ENCODE measurements around the gene CST9. TPM values are rescaled to one million over a fixed set of nuclear protein-coding genes. Genes with fewer than 3 reads are reported as not detected.

CST9 gene
- total RNA-seq, 1 experiment from 2014 or later = not detected

DNA sequence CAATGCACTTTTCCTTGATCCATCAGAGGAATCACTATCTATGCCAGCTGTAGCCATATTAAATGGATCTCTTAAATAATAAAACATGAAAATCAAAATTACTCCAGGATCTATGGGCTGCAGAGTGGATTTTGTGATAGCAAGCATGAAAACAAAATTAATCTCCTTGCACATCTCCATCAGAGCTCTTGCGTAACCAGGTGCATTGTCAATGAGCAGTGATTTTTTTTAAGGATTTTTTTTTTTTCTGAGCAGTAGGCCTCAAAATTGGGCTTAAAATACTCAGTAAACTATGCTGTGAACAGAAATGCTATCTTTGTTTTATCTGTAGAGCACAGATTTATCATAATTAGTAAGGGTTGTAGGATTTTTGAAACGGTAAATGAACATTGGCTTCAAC, 43.5 kb upstream of the CST9 start:
- no peaks in the 10 kb centered on the region for H3F3A ChIP-seq (ENCODE audit: low read length, unreplicated experiment)
- no peak overlapping the region for H3K9ac ChIP-seq (ENCODE audit: low read length)
- H3K9me3 ChIP-seq (ENCODE audit: low read length) = no peaks in the 10 kb centered on the region
- no TSS peak for BruUV-seq (replicated peaks)
- ATAC-seq (no peak), DNase-seq (no peak)
- no peak overlapping the region for H3K4me2 ChIP-seq (ENCODE audit: low read length)
- no peak overlapping the region for H3K27ac ChIP-seq (ENCODE audit: low read length)
- CTCF ChIA-PET = no interaction called here
- H3K79me2 ChIP-seq (ENCODE audit: low read length) = no peaks in the 10 kb centered on the region
- POLR2A ChIA-PET (ENCODE audit: unreplicated experiment) = no interaction called here
- no peaks in the 10 kb centered on the region for H3K9me2 ChIP-seq (replicated peaks; ENCODE audit: low read length)
- no peaks in the 10 kb centered on the region for H4K20me1 ChIP-seq (ENCODE audit: low read length)
- TF ChIP-seq EZH2phosphoT487 (IDR thresholded peaks at IDR 0.05; ENCODE audit: borderline replicate concordance, low read length) = no peak
- TF ChIP-seq, protein P1, sequence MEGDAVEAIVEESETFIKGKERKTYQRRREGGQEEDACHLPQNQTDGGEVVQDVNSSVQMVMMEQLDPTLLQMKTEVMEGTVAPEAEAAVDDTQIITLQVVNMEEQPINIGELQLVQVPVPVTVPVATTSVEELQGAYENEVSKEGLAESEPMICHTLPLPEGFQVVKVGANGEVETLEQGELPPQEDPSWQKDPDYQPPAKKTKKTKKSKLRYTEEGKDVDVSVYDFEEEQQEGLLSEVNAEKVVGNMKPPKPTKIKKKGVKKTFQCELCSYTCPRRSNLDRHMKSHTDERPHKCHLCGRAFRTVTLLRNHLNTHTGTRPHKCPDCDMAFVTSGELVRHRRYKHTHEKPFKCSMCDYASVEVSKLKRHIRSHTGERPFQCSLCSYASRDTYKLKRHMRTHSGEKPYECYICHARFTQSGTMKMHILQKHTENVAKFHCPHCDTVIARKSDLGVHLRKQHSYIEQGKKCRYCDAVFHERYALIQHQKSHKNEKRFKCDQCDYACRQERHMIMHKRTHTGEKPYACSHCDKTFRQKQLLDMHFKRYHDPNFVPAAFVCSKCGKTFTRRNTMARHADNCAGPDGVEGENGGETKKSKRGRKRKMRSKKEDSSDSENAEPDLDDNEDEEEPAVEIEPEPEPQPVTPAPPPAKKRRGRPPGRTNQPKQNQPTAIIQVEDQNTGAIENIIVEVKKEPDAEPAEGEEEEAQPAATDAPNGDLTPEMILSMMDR (conservative IDR thresholded peaks at IDR 0.05; ENCODE audit: low read depth, low read length) = no peak
- TF ChIP-seq EZH2 (IDR thresholded peaks at IDR 0.05; ENCODE audit: low read length, unreplicated experiment) = no peak
- H2AFZ ChIP-seq (ENCODE audit: low read length) = no peak overlapping the region
- no peak overlapping the region for H3K4me3 ChIP-seq (ENCODE audit: low read length)
- H3K27me3 ChIP-seq (ENCODE audit: low read length) = no peaks in the 10 kb centered on the region
- H3K36me3 ChIP-seq (ENCODE audit: low read depth, low read length) = no peaks in the 10 kb centered on the region
- intact Hi-C loops (cut with micrococcal nuclease) = no loop called here
- H3K4me1 ChIP-seq (ENCODE audit: insufficient read depth, low read length) = no peaks in the 10 kb centered on the region

DNA sequence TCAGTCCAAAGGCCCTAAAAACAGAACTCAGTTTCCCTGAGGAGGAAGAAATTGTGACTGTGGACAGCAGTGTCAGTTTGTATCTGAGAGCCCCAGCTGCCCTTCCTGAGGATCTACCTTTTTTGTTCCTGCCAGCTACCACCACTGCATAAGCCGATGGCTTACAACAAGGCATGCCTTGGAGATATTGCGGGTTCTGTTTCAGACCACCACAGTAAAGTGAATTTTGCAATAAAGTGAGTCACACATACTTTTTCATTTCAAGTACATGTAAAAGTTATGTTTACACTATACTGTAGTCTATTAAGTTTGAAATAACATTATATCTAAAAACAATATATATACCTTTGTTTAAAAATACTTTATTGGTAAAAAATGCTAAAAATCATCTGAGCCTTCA, 41.6 kb upstream of the CST9 start:
- no peaks in the 10 kb centered on the region for H4K20me1 ChIP-seq (ENCODE audit: low read length)
- intact Hi-C loops (cut with micrococcal nuclease) = no loop called here
- no TSS peak for BruUV-seq (replicated peaks)
- H3K4me1 ChIP-seq (ENCODE audit: insufficient read depth, low read length) = peaks cover 7% of the 10 kb centered on the region
- no peaks in the 10 kb centered on the region for H3K9me3 ChIP-seq (ENCODE audit: low read length)
- no peaks in the 10 kb centered on the region for H3K9me2 ChIP-seq (replicated peaks; ENCODE audit: low read length)
- no peak overlapping the region for H3K4me3 ChIP-seq (ENCODE audit: low read length)
- TF ChIP-seq EZH2 (IDR thresholded peaks at IDR 0.05; ENCODE audit: low read length, unreplicated experiment) = no peak
- TF ChIP-seq, protein P1 (conservative IDR thresholded peaks at IDR 0.05; ENCODE audit: low read depth, low read length) = no peak
- no peak for TF ChIP-seq EZH2phosphoT487 (IDR thresholded peaks at IDR 0.05; ENCODE audit: borderline replicate concordance, low read length)
- ChIA-PET POLR2A (ENCODE audit: unreplicated experiment) (no interaction called here), CTCF (no interaction called here)
- DNase-seq (no peak), ATAC-seq (no peak)
- no peaks in the 10 kb centered on the region for H3K36me3 ChIP-seq (ENCODE audit: low read depth, low read length)
- H2AFZ ChIP-seq (ENCODE audit: low read length) = no peak overlapping the region
- H3K79me2 ChIP-seq (ENCODE audit: low read length) = no peaks in the 10 kb centered on the region
- H3F3A ChIP-seq (ENCODE audit: low read length, unreplicated experiment) = no peaks in the 10 kb centered on the region
- no peak overlapping the region for H3K9ac ChIP-seq (ENCODE audit: low read length)
- no peak overlapping the region for H3K27ac ChIP-seq (ENCODE audit: low read length)
- H3K4me2 ChIP-seq (ENCODE audit: low read length) = no peak overlapping the region
- H3K27me3 ChIP-seq (ENCODE audit: low read length) = no peaks in the 10 kb centered on the region

DNA sequence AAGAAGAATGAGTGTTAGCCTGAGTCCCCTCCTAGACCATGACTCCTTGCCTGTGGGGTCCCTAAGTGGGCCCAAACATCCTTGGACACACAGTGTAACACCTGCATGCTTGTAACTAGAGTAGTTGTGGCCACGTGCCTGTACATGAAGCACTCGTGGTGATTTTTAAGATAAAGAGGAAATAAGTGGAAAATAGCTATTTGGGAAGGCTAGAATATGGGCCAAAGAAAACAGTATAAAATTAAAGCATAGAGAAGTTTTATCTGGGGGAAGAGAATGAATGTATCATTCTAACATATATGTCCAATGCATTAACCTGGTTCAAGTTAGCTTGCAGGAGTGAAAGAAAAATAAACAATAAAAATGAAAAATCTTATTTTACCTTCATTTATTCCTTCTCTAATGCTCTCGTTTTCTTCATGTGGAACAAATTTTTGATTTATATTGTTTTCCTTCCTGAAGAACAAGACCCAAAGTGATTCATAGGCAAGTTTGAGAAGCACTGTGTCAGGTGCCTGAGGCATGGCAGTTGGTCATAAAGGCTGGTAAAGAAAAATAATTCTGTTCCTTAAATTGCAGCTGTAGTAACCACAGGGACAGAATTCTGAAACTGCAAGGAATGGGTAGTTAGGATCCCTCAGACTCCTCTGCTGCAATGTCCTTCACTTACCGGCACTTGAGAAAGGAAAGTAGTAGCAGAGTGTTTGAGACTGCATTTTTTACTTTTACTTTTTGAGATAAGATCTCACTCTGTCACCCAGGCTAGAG, 40.6 kb upstream of the CST9 start:
- Histone ChIP-seq H3K79me2 (ENCODE audit: low read length) (no peaks in the 10 kb centered on the region), H3K9me3 (ENCODE audit: low read length) (no peaks in the 10 kb centered on the region), H3K4me1 (ENCODE audit: insufficient read depth, low read length) (peaks cover 12% of the 10 kb centered on the region), H3K4me3 (ENCODE audit: low read length) (no peak overlapping the region), H4K20me1 (ENCODE audit: low read length) (no peaks in the 10 kb centered on the region), H3K4me2 (ENCODE audit: low read length) (no peak overlapping the region), H3K9me2 (replicated peaks; ENCODE audit: low read length) (no peaks in the 10 kb centered on the region), H3K36me3 (ENCODE audit: low read depth, low read length) (no peaks in the 10 kb centered on the region), H2AFZ (ENCODE audit: low read length) (no peak overlapping the region), H3K27me3 (ENCODE audit: low read length) (no peaks in the 10 kb centered on the region), H3K27ac (ENCODE audit: low read length) (no peak overlapping the region), H3F3A (ENCODE audit: low read length, unreplicated experiment) (no peaks in the 10 kb centered on the region), H3K9ac (ENCODE audit: low read length) (no peak overlapping the region)
- DNase-seq (peak; percentile 43), ATAC-seq (peak; percentile 27)
- TF ChIP-seq EZH2 (IDR thresholded peaks at IDR 0.05; ENCODE audit: low read length, unreplicated experiment) (no peak), EZH2phosphoT487 (IDR thresholded peaks at IDR 0.05; ENCODE audit: borderline replicate concordance, low read length) (no peak)
- TF ChIP-seq, protein P1 (conservative IDR thresholded peaks at IDR 0.05; ENCODE audit: low read depth, low read length) = no peak
- intact Hi-C loops (cut with micrococcal nuclease) = no loop called here
- BruUV-seq (replicated peaks) = no TSS peak
- ChIA-PET POLR2A (ENCODE audit: unreplicated experiment) (no interaction called here), CTCF (no interaction called here)

All from PC-3 (cell line).